ENCODE measurements around the gene MMRN2.
"Not testable (repeated sequence)": the region's sequence is repeated elsewhere in the genome, so short reads cannot be mapped to it uniquely, and the experiment has no call there.

MMRN2 gene

DNA sequence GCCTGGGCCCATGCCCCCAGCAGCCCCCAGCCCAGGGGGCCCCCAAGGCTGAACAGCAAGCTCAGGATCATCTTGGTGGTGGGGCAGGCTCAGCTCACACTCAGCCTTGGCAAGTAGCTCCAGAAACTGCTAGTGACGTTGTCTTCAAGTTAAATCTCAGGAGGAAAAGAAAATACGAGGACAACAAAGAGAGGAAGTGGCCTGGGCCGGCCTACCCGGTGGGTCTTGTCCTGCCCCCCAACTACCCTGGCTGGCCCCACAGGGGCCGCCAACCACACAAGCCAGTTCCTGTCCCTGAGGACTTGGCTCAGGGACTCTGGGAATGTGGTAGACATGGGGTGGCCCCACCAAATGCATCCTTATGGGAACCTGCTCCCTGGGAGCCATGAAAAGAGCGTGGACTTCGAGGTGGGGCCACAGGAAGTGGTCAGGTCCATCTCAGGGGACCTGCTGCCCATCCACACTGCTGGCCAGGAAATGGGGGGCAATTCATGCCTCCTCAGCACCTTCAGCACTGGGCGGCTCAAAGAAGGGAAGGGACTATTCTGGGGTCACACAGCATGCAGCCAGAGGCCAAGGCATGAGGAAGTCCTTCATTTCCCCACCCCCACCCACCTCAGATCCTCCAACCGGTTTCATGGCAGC lies at the start of gene MMRN2:
Gene MMRN2, minus strand, starts transcription at position 145 of the 645 bp plus-strand sequence. Its CDS starts 74 bp downstream, at position 71.
- no peak for DNase-seq (ENCODE audit: low spot score)

DNA sequence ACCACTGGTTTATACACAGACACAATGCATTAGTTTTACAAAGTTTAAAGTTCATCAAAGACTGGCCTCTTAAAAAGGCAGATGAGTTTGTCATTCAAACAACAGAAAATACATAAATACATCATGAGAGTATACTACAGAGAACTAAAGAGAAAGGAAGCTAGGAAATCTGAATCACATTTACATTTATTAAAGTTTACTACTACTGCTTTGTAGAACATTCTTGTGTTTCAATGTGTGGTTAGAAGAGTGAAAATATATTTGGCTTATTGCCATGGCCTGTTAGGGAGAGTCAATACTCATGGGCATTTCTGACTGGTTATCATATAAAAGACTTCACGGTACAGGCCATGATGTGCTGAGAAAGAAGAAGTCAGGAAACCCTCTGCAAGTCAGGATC lies 49.7 kb upstream of the MMRN2 start:
- DNase-seq (ENCODE audit: low spot score): not testable (repeated sequence)

- no peak for DNase-seq (ENCODE audit: low spot score)
Measured at GRCh38 chr10:87000491-87000890, 43.1 kb upstream of the MMRN2 start.

DNA sequence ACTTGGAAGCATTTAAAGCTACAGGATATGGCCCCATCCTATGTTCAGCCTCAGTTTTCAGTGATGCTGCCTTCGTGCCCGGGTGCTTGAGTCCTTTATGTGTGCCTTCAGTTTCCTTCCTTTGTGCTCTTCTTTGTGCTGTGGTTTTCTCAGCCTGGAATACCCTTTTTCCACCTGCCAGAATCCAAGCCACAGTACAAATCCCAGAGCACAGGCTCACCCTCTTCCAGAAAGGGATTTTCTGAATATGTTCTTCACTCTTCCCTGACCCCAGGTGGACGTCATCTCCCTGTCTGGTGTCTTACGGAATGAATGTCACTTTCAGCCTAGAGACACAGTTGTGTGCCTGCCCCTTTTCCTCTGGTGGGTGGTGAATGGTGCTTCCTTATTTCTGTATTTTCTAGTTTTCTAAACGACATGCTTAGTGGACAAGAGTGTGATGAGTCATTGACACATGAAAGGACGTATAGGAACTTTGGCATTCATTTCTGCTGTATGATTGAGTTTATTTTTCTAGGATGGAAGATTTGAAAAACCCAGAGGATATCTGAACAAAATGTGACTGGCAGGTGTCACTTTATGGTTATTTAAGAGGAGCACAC lies 42.5 kb upstream of the MMRN2 start:
- not testable (repeated sequence) for DNase-seq (ENCODE audit: low spot score)

- no peak for DNase-seq (ENCODE audit: low spot score)
Measured at GRCh38 chr10:86992929-86993328, 35.5 kb upstream of the MMRN2 start.

DNA sequence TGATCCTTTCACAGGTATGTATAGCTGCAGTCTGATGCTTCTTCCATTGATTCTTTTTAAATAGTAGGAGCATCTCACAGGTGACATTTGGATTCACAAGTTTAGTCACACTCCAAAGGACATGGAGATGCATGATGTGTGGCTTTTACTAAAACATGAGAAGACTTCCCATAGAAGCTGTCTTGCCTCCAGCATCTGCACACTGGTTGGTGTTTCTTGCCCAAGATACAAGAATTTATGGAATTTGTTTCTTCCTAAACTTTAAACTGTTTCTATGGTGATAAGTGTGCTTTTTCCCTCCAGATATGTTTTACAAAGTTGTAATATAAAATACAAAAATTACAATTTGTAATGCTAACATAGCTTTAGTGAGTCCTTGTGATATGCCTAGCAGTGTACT lies 35.0 kb upstream of the MMRN2 start:
- DNase-seq (ENCODE audit: low spot score): no peak

DNA sequence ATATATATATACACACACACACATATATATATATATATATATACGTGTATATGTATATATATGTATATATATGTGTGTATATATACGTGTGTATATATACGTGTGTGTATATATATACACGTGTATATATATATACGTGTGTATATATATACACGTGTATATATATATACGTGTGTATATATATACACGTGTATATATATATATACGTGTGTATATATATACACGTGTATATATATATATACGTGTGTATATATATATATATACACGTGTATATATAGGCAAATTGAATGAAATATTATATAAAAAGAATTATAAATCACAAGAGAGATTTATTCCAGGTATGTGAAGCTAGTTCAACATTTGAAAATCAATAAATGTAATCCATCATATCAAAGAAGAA lies 33.9 kb upstream of the MMRN2 start:
- not testable (repeated sequence) for DNase-seq (ENCODE audit: low spot score)

DNA sequence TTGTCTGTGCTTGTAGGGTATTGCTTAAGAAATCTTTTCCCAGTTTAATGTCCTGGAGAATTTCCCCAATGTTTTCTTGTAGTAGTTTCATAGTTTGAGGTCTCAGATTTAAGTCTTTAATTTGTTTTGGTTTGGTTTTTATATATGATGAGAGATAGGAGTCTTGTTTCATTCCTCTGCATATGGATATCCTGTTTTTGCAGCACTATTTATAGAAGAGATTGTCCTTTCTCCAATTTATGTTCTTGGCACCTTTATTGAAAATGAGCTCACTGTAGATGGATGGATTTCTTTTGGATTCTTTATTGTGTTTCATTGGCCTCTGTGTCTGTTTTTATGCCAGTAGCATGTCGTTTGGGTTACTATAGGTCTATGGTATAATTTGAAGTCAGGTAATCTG lies 31.1 kb upstream of the MMRN2 start:
- DNase-seq (ENCODE audit: low spot score): no peak

GRCh38 chr10:86984498-86984897 lies 27.1 kb upstream of the MMRN2 start:
- not testable (repeated sequence) for DNase-seq (ENCODE audit: low spot score)

DNA sequence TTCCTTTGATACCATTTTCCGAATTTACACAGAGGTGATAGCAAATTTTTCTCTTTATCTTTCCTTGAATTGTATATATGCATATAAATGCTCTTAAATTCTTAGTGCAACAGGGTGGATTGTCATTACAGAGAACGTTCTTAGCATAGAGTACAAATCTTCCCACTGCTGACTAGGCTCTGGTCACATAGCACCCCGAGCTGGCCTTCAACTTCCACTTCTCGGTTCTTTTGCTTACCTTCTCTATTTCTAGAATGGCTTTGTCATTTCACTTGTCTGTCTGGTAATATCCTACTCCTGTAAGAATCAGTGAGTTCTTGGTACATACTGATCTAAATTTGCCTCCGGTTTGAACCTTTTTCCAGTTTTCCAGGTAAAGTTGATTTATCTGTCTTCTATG lies 24.3 kb upstream of the MMRN2 start:
- no peak for DNase-seq (ENCODE audit: low spot score)

DNA sequence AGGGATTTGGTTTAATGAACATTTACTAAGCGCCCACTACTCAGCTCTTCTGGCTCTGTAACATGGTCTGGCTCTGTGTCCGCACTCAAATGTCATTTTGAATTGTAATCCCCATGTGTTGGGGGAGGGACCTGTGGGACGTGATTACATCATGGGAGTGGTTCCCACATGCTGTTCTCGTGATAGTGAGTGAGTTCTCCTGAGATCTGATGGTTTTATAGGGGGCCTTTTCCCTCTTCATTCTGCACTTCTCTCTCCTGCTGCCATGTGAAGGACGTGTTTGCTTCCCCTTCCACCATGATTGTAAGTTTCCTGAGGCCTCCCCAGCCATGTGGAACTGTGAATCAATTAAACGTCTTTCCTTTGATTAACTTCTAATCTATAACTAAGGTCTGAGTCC lies 23.6 kb upstream of the MMRN2 start:
- DNase-seq (ENCODE audit: low spot score): not testable (repeated sequence)

GRCh38 chr10:86979977-86980448 lies 22.6 kb upstream of the MMRN2 start:
- peak; percentile 50 for DNase-seq (ENCODE audit: low spot score)

DNA sequence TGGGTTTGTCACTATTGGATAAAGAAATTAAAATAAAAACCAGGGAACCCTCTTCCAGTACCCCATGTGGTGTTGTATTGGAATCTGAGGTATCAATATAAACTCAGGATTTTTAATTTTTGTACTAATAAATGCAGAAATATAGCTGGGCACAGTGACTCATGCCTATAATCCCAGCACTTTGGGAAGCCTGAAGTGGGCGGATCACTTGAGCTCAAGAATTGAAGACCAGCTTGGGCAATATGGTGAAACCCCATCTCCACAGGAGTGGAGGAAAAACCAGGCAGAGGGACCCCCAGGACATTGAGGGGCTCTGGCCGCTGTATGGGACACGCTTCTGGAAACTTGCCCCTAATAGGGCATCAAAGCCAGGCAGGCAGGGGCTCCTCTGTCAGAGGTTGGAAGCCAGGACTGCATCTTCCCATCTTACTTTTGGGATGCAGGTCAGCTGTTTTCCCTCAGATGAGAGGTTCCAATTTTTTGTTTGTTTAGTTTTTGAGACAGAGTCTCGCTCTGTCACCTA lies 21.9 kb upstream of the MMRN2 start:
- no peak for DNase-seq (ENCODE audit: low spot score)

DNA sequence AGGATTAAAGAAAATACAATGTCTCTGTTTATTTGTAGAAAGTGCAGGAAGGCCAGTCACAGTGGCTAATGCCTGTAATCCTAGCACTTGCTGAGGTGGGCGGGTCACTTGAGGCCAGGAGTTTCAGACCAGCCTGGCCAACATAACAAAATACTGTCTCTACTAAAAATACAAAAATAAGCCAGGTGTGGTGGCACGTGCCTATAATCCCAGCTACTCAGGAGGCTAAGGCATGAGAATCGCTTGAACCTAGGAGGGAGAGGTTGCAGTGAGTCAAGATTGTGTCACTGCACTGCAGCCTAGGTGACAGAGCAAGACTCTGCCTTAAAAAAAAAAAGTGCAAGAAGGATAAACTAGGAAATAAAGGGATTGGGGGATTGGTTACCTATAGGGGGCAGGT lies 21.0 kb upstream of the MMRN2 start:
- DNase-seq (ENCODE audit: low spot score): not testable (repeated sequence)

GRCh38 chr10:86976362-86977056 lies 19.1 kb upstream of the MMRN2 start:
- DNase-seq (ENCODE audit: low spot score): no peak

DNA sequence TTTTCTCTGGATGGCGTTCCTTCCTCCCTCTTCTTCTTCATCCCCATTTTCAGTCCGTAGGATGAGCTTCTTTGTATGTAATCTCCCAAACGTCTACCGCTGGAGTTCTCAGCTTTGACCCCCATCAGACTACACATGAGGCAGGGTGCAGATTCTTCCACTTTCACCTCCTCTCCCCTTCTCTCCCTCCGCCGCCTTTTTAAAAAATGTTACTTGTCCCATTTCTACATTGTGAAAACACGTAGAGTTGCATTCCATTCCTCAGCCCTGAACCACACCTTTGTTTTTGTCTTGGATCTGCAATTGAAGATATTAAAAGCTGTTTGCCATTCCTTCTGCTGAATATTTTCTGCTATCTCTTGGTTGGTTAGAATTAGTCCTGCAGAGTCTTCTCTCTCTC lies 17.1 kb upstream of the MMRN2 start:
- no peak for DNase-seq (ENCODE audit: low spot score)

- no peak for DNase-seq (ENCODE audit: low spot score)
Measured at GRCh38 chr10:86972613-86973380, 15.4 kb upstream of the MMRN2 start.

- DNase-seq (ENCODE audit: low spot score): peak; percentile 93
Measured at GRCh38 chr10:86971232-86971991, 14.0 kb upstream of the MMRN2 start.

GRCh38 chr10:86970982-86971231 lies 13.5 kb upstream of the MMRN2 start:
- no peak for DNase-seq (ENCODE audit: low spot score)

GRCh38 chr10:86970162-86970981 lies 13.0 kb upstream of the MMRN2 start:
- DNase-seq (ENCODE audit: low spot score): peak; percentile 83

Measured in hepatic stellate cell (primary cell).